K562 (cell line): ENCODE measurements around the gene NUP188. TPM values are rescaled to one million over a fixed set of nuclear protein-coding genes. Genes with fewer than 3 reads are reported as not detected.

Experiments
- CREB3L1 ChIP-seq: fragments of 450-650 bp; IDR thresholded peaks from 2 replicates; pipeline ENCODE4 v1.6.1; 2014; ENCODE audit warnings: low read depth, mild to moderate bottlenecking, moderate library complexity, borderline replicate concordance
- E2F3 ChIP-seq: fragments of 250-450 bp; sonication (Bioruptor Pico); IDR thresholded peaks from 2 replicates; pipeline ENCODE4 v1.4.0; 2020; ENCODE audit warnings: mild to moderate bottlenecking
- GTF2E2 ChIP-seq: fragments of 200-800 bp; sonication (Bioruptor generic); IDR thresholded peaks from 2 replicates; pipeline ENCODE4 v1.6.1; 2016; ENCODE audit warnings: missing genetic modification characterization, missing compliant biosample characterization
- KDM5B ChIP-seq: fragments of 200-600 bp; sonication (generic); IDR thresholded peaks from 2 replicates; pipeline ENCODE4 v1.6.1; 2012; ENCODE audit warnings: low read depth, mild to moderate bottlenecking, moderate library complexity, low read length, control low read depth, inconsistent platforms; ENCODE audit not compliant: insufficient replicate concordance
- MAX ChIP-seq: sonication (generic); formaldehyde crosslinking; IDR thresholded peaks from 2 replicates; pipeline ENCODE4 v1.9.0; 2022; ENCODE audit warnings: mild to moderate bottlenecking, missing genetic modification reagents
- MYC ChIP-seq, 2 experiments: fragments of 250-450 bp in 1 of 2; sonication (Bioruptor Pico) in 1 of 2; IDR thresholded peaks; 2 replicates each; pipeline versions ENCODE4 v1.5.1 to v1.6.1; 2012 to 2021; ENCODE audit warnings: low read depth in 2 of 2, borderline replicate concordance in 1 of 2, improper control_type of control experiment in 1 of 2, low read length in 1 of 2, mild to moderate bottlenecking in 1 of 2, moderate library complexity in 1 of 2
- NFRKB ChIP-seq: fragments of 450-650 bp; IDR thresholded peaks from 2 replicates; pipeline ENCODE4 v1.6.1; 2016; ENCODE audit warnings: low read depth
- NKRF ChIP-seq: fragments of 450-650 bp; IDR thresholded peaks from 2 replicates; pipeline ENCODE4 v1.6.1; 2016; ENCODE audit warnings: borderline replicate concordance
- NUFIP1 ChIP-seq: fragments of 450-650 bp; IDR thresholded peaks from 2 replicates; pipeline ENCODE4 v1.6.1; 2018; ENCODE audit not compliant: partially characterized antibody
- POLR2B ChIP-seq: fragments of 450-650 bp; IDR thresholded peaks from 2 replicates; pipeline ENCODE4 v1.6.1; 2018; ENCODE audit warnings: low read depth; ENCODE audit not compliant: partially characterized antibody
- POLR3A ChIP-seq: IDR thresholded peaks from 2 replicates; pipeline ENCODE4 v1.6.1; 2011; ENCODE audit warnings: borderline replicate concordance, mild to moderate bottlenecking, moderate library complexity; ENCODE audit not compliant: insufficient read length, insufficient read depth; ENCODE audit errors: extremely low read depth
- PTTG1 ChIP-seq: fragments of 450-650 bp; IDR thresholded peaks from 2 replicates; pipeline ENCODE4 v1.6.1; 2016; ENCODE audit warnings: low read depth, mild to moderate bottlenecking, missing genetic modification characterization, missing compliant biosample characterization
- RCOR1 ChIP-seq, 2 experiments: IDR thresholded peaks; 2 replicates each; pipeline ENCODE4 v1.6.1; 2012; ENCODE audit warnings: low read depth in 2 of 2, low read length in 2 of 2, borderline replicate concordance in 1 of 2, improper control_type of control experiment in 1 of 2
- TBL1XR1 ChIP-seq, 2 experiments: IDR thresholded peaks; 2 replicates each; pipeline ENCODE4 v1.6.1; 2012; ENCODE audit warnings: improper control_type of control experiment in 2 of 2, low read length in 2 of 2, mild to moderate bottlenecking in 1 of 2
- ZBTB49 ChIP-seq: sonication (generic); formaldehyde crosslinking; IDR thresholded peaks from 2 replicates; pipeline ENCODE4 v1.8.0; 2022; ENCODE audit warnings: missing genetic modification reagents, mild to moderate bottlenecking, borderline replicate concordance
- ZBTB8A ChIP-seq: fragments of 450-650 bp; IDR thresholded peaks from 2 replicates; pipeline ENCODE4 v1.6.1; 2018; ENCODE audit warnings: mild to moderate bottlenecking, moderate library complexity; ENCODE audit not compliant: partially characterized antibody
- polyA plus RNA-seq, 8 experiments: library from polyadenylated mRNA; depleted of rRNA in 4 of 8; stranded (reverse) in 5 of 8; unstranded in 3 of 8; fragments of >200 nt; fragmentation: Nextera tagmentation in 2 of 8; fragmentation: Illumina TruSeq in 1 of 8; extraction: Ambion mirVana in 2 of 8; extraction: Trizol in 1 of 8; gene quantifications; 2 replicates each; pipeline versions ENCODE4 v1.2.1 to v1.2.3, GENCODE V29; 2011 to 2014; ENCODE audit warnings: inconsistent platforms in 1 of 8, missing spikeins in 1 of 8
- total RNA-seq, 7 experiments: library from RNA; depleted of rRNA in 6 of 7; stranded (reverse); fragments of >200 nt in 6 of 7; fragmentation: Illumina TruSeq in 2 of 7; extraction: Trizol in 2 of 7; gene quantifications; 2 replicates each; pipeline versions ENCODE4 v1.2.1 to v1.2.3, GENCODE V29; 2011 to 2021; ENCODE audit warnings: low replicate concordance in 1 of 7
- TF ChIP-seq, protein P1 (sequence below): fragments of 200-800 bp; sonication (Bioruptor generic); IDR thresholded peaks from 2 replicates; pipeline ENCODE4 v1.6.1; 2017; ENCODE audit warnings: missing genetic modification characterization, missing compliant biosample characterization

The NUP188 gene
- total and polyA plus RNA-seq, 9 of the 15 experiments (the other 6 are each of a cell fraction or from before 2014, with no cell fraction given), result 11.7 to 135 (median 70.6) TPM

DNA sequence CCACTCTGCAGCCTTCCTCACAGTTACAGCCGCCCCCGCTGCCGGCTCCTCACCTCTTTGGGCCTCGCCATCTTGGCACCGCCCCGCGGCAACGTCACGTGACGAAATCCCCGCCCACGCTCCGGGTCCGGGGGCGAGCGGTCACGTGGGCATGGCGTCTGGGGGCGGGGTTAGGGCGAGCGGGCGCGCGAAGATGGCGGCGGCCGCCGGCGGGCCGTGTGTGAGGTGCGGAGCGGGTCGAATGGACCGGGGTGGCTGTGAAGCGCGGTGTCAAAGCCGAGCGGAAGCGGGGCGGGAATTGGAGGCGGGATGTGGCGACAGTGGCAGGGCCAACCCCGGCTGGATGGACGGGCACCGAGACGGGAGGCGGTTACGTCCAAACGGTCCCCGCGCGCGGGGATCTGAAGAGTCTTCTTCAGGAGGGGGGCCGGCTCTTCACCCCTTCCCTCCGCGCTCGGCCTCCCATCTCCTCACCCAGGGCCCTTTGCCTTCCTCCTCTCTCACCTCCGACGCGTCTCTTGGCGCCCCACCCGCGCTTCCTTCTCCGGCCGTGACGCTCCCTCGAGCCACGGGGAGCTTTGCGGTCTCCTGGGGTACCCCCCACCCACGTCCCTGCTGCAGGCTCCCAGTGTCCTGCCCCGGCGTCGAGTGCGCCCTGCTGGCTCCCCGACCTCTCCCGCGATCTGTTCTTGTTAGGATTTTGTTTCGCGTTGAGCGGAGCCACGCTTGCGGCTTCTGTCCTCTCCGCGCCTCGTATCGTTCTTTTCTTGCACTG is at the start of gene NUP188, which contains the start of gene DOLK (continued):
- TF ChIP-seq, protein P1, sequence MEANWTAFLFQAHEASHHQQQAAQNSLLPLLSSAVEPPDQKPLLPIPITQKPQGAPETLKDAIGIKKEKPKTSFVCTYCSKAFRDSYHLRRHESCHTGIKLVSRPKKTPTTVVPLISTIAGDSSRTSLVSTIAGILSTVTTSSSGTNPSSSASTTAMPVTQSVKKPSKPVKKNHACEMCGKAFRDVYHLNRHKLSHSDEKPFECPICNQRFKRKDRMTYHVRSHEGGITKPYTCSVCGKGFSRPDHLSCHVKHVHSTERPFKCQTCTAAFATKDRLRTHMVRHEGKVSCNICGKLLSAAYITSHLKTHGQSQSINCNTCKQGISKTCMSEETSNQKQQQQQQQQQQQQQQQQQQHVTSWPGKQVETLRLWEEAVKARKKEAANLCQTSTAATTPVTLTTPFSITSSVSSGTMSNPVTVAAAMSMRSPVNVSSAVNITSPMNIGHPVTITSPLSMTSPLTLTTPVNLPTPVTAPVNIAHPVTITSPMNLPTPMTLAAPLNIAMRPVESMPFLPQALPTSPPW (CRISPR knock-in tag), result peak; percentile 88
- TF ChIP-seq MAX (peak; percentile 90), NFRKB (peak; percentile 78), NUFIP1 (no peak), CREB3L1 (peak; percentile 16; the same call in 1 of the 2 replicates), NKRF (0 out of 2 replicates have a peak, but pooled peaks have one; percentile 79), ZBTB8A (no peak), GTF2E2 (tag) (peak; percentile 85; the same call in 1 of the 2 replicates), E2F3 (peak; percentile 62; the same call in 1 of the 2 replicates), KDM5B (peak; percentile 94), PTTG1 (tag) (no peak), MYC (IDR thresholded peaks at IDR 0.05; ENCODE audit: low read depth, low read length) (peak; percentile 78), MYC (CRISPR knock-in tag; IDR thresholded peaks at IDR 0.05; ENCODE audit: borderline replicate concordance, low read depth) (no peak; the same call in 1 of the 2 replicates), RCOR1 (IDR thresholded peaks at IDR 0.05; ENCODE audit: borderline replicate concordance in 1 of 2, low read depth in 2 of 2, low read length in 2 of 2) (peak in 1 of 2 experiments; percentile 15; a peak in 2 of 4 replicates), POLR3A (no peak), POLR2B (peak; percentile 90), ZBTB49 (CRISPR knock-in tag) (0 out of 2 replicates have a peak, but pooled peaks have one; percentile 36), TBL1XR1 (IDR thresholded peaks at IDR 0.05; ENCODE audit: low read length in 2 of 2) (peak in 1 of 2 experiments; percentile 30; a peak in 2 of 4 replicates)
